Neural crest cell (in vitro differentiated cells): ENCODE results near the gene DNAAF5. TPM values are rescaled to one million over a fixed set of nuclear protein-coding genes. Genes with fewer than 3 reads are reported as not detected.

Experiments
- DNase-seq: peaks from one replicate; pipeline ENCODE4 v3.0.0; 2021; ENCODE audit warnings: low read depth, mixed read lengths, low spot score
- H3K27ac Mint-ChIP-seq: one replicate; pipeline ENCODE4 v1.8.0; 2021; ENCODE audit warnings: mild to moderate bottlenecking, mixed read lengths; ENCODE audit not compliant: unreplicated experiment
- H3K27me3 Mint-ChIP-seq: 2 replicates; pipeline ENCODE4 v1.8.0; 2021; ENCODE audit warnings: low read depth, mild to moderate bottlenecking, mixed read lengths
- H3K36me3 Mint-ChIP-seq: 2 replicates; pipeline ENCODE4 v1.8.0; 2021; ENCODE audit warnings: low read depth, mild to moderate bottlenecking, mixed read lengths
- H3K4me1 Mint-ChIP-seq: 2 replicates; pipeline ENCODE4 v1.8.0; 2021; ENCODE audit warnings: mixed read lengths
- H3K4me3 Mint-ChIP-seq: one replicate; pipeline ENCODE4 v1.8.0; 2021; ENCODE audit warnings: mild to moderate bottlenecking, mixed read lengths
- H3K9me3 Mint-ChIP-seq: 2 replicates; pipeline ENCODE4 v1.8.0; 2021; ENCODE audit warnings: mixed read lengths
- CTCF ChIP-seq: fragments of 200-600 bp; sonication (generic); conservative IDR thresholded peaks from 2 replicates; pipeline ENCODE4 v1.5.0; 2021; ENCODE audit warnings: antibody characterized with exemption, mild to moderate bottlenecking
- long read RNA-seq: library from polyadenylated mRNA; unstranded; transcript quantifications from one replicate; pipeline ENCODE4 v2.0.0, GENCODE V29; 2020
- total RNA-seq: library from RNA; stranded (reverse); gene quantifications from 2 replicates; pipeline ENCODE4 v1.2.1, GENCODE V29; 2021

The DNAAF5 gene
- total RNA-seq, result 54.2 and 55.3 TPM in 2 replicates
- long read RNA-seq, partial matches to known transcripts, result 7 of 13 reads
- long read RNA-seq, other reads (novel, unspliced or antisense), result 3 of 13 reads

GRCh38 chr7:726084-726853 lies at the start of gene DNAAF5:
Gene DNAAF5, plus strand, starts transcription at chr7:726699. Its CDS starts 22 bp downstream, at chr7:726721.
- no peak for TF ChIP-seq CTCF
- Mint-ChIP-seq H3K36me3 (peaks cover 34% of the 10 kb centered on the region), H3K27me3 (no peaks in the 10 kb centered on the region), H3K4me3 (peak within 1 kb of the TSS; percentile 81), H3K4me1 (peaks cover 21% of the 10 kb centered on the region), H3K27ac (no peak within 1 kb of the TSS), H3K9me3 (peaks cover 18% of the 10 kb centered on the region)
- DNase-seq, result peak; percentile 79

GRCh38 chr7:676972-677385 lies 49.5 kb upstream of the DNAAF5 start:
- H3K36me3 Mint-ChIP-seq, result peaks cover 18% of the 10 kb centered on the region
- no peak for DNase-seq

GRCh38 chr7:680411-681127 lies 45.9 kb upstream of the DNAAF5 start:
- H3K9me3 Mint-ChIP-seq, result peaks cover 6% of the 10 kb centered on the region
- no peaks in the 10 kb centered on the region for H3K4me1 Mint-ChIP-seq
- H3K4me3 Mint-ChIP-seq, result no peak overlapping the region
- no peak for DNase-seq
- H3K27me3 Mint-ChIP-seq, result no peaks in the 10 kb centered on the region
- H3K36me3 Mint-ChIP-seq, result peaks cover 24% of the 10 kb centered on the region
- no peak overlapping the region for H3K27ac Mint-ChIP-seq
- no peak for TF ChIP-seq CTCF

More at GRCh38 chr7:676972-677385, 49.5 kb upstream of the DNAAF5 start:
- TF ChIP-seq CTCF, result no peak
- no peaks in the 10 kb centered on the region for H3K9me3 Mint-ChIP-seq
- H3K4me3 Mint-ChIP-seq, result no peak overlapping the region
- peaks cover 12% of the 10 kb centered on the region for H3K4me1 Mint-ChIP-seq
- H3K27ac Mint-ChIP-seq, result no peak overlapping the region
- H3K27me3 Mint-ChIP-seq, result no peaks in the 10 kb centered on the region

- TF ChIP-seq CTCF, result no peak
- H3K4me1 Mint-ChIP-seq, result no peaks in the 10 kb centered on the region
- H3K4me3 Mint-ChIP-seq, result no peak overlapping the region
- no peak for DNase-seq
- peaks cover 27% of the 10 kb centered on the region for H3K36me3 Mint-ChIP-seq
- no peak overlapping the region for H3K27ac Mint-ChIP-seq
- peaks cover 9% of the 10 kb centered on the region for H3K9me3 Mint-ChIP-seq
- no peaks in the 10 kb centered on the region for H3K27me3 Mint-ChIP-seq
These were observed 44.8 kb upstream of the DNAAF5 start for GRCh38 chr7:681551-682307.

- H3K27me3 Mint-ChIP-seq, result no peaks in the 10 kb centered on the region
- no peak for TF ChIP-seq CTCF
- H3K4me3 Mint-ChIP-seq, result no peak overlapping the region
- no peaks in the 10 kb centered on the region for H3K4me1 Mint-ChIP-seq
- no peak for DNase-seq
- no peak overlapping the region for H3K27ac Mint-ChIP-seq
- H3K36me3 Mint-ChIP-seq, result peaks cover 34% of the 10 kb centered on the region
- H3K9me3 Mint-ChIP-seq, result peaks cover 14% of the 10 kb centered on the region
These were observed 43.7 kb upstream of the DNAAF5 start for GRCh38 chr7:682810-683209.
